GM20431 (cell line): ENCODE results near the gene DNAH3.

Experiments
- in situ Hi-C: fragments of 300-500 bp; cut with MseI, MboI; formaldehyde crosslinking; loops from one replicate; pipeline ENCODE4 v1.15.0; 2020; ENCODE audit warnings: low sequenced_read_pairs; ENCODE audit not compliant: unreplicated experiment

DNAH3 gene

GRCh38 chr16:20923876-20924275 is 226.8 kb downstream of the DNAH3 start:
- in situ Hi-C loops, result no loop called here

GRCh38 chr16:20920799-20921198 is 229.8 kb downstream of the DNAH3 start:
- in situ Hi-C loops, result no loop called here

GRCh38 chr16:20920091-20920490 is 230.6 kb downstream of the DNAH3 start:
- in situ Hi-C loops, result no loop called here

- in situ Hi-C loops, result no loop called here
Observed at GRCh38 chr16:20918486-20919239, 232.0 kb downstream of the DNAH3 start.

- in situ Hi-C loops, result no loop called here
Observed at GRCh38 chr16:20916942-20917341, 233.7 kb downstream of the DNAH3 start.

- in situ Hi-C loops, result no loop called here
Observed at GRCh38 chr16:20916289-20916688, 234.4 kb downstream of the DNAH3 start.

- in situ Hi-C loops, result no loop called here
Observed at GRCh38 chr16:20911361-20911760, 239.3 kb downstream of the DNAH3 start.

- in situ Hi-C loops, result no loop called here
Observed at GRCh38 chr16:20910781-20911321, 239.8 kb downstream of the DNAH3 start.

GRCh38 chr16:20906341-20907255 is 244.0 kb downstream of the DNAH3 start:
- in situ Hi-C loops, result no loop called here

- in situ Hi-C loops, result no loop called here
Observed at GRCh38 chr16:20905576-20905975, 245.1 kb downstream of the DNAH3 start.

GRCh38 chr16:20904507-20905081 is 246.1 kb downstream of the DNAH3 start:
- in situ Hi-C loops, result no loop called here

GRCh38 chr16:20903899-20904506 is 246.6 kb downstream of the DNAH3 start:
- in situ Hi-C loops, result no loop called here

- in situ Hi-C loops, result no loop called here
Observed at GRCh38 chr16:20903116-20903898, 247.3 kb downstream of the DNAH3 start.

GRCh38 chr16:20902426-20902825 is 248.2 kb downstream of the DNAH3 start:
- in situ Hi-C loops, result no loop called here

GRCh38 chr16:20901436-20902112 is 249.1 kb downstream of the DNAH3 start:
- in situ Hi-C loops, result no loop called here

GRCh38 chr16:20901068-20901435 is 249.6 kb downstream of the DNAH3 start:
- in situ Hi-C loops, result no loop called here

GRCh38 chr16:20900299-20901067 is 250.2 kb downstream of the DNAH3 start, which contains the start of the genes DCUN1D3 and LYRM1:
DCUN1D3 (minus strand) TSS chr16:20900358; CDS start chr16:20862538, 37,820 bp downstream.
LYRM1 (plus strand) TSS chr16:20900771; CDS start chr16:20915556, 14,785 bp downstream.
- in situ Hi-C loops, result no loop called here
